GM19240 (cell line): Measurements from ENCODE around the gene TMEM92.

ENCODE experiments used
- DNase-seq: peaks from one replicate; pipeline ENCODE4 v3.0.0; 2011; ENCODE audit warnings: low spot score; ENCODE audit not compliant: insufficient read length

Gene TMEM92

GRCh38 chr17:50326831-50327364 lies 52.6 kb downstream of the TMEM92 start:
- DNase-seq: no peak

GRCh38 chr17:50328363-50329325 lies 54.4 kb downstream of the TMEM92 start:
- DNase-seq: no peak

- no peak for DNase-seq
These were observed 55.5 kb downstream of the TMEM92 start for GRCh38 chr17:50329716-50330115.

GRCh38 chr17:50330151-50330775 lies 56.0 kb downstream of the TMEM92 start:
- no peak for DNase-seq
